HG03457 (cell line): Measurements from ENCODE around the gene TTC28.

Source experiments
- ATAC-seq: cut with Tn5 transposase; IDR thresholded peaks from one replicate; pipeline ENCODE4 v1.9.1; 2021; ENCODE audit warnings: moderate number of reproducible peaks; ENCODE audit not compliant: unreplicated experiment

Gene TTC28

DNA sequence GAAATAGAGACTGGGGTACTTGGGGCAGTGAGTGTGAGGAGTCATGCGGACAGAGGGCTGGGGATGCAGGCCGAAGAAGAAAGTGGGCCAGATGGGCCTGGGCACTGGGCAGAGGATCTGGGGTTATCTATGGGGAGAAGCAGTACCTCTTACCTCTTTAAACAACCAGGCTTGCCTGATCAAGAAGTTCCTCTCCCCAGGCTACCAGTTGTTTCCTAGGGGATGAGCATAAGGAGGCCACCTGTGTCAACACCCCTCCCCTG is 662.2 kb downstream of the TTC28 start:
- no peak for ATAC-seq

GRCh38 chr22:28016781-28017557 is 662.7 kb downstream of the TTC28 start:
- ATAC-seq: no peak

- no peak for ATAC-seq
Measured at GRCh38 chr22:28015676-28016601, 663.7 kb downstream of the TTC28 start.

DNA sequence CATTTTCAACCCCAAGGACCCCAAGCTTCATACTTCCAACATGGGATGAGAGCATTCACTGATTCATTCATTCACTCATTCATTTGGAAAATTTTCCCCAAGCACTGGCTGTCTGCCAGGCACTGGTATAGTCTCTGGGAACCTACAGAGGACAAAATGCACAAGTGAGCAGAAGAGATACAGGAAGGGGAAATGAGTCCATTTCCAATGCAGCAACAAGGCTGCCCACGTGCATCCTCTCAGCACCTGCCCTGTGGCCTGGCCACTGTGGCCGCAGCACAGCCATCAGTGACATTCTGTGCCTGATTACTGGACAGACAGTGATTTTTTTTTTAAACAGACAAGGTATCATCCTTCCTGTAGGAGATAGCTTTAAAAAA is 664.6 kb downstream of the TTC28 start:
- no peak for ATAC-seq

GRCh38 chr22:28014211-28015045 is 665.2 kb downstream of the TTC28 start:
- no peak for ATAC-seq

- ATAC-seq: no peak
Measured at GRCh38 chr22:28013611-28014010, 666.0 kb downstream of the TTC28 start.

GRCh38 chr22:28012832-28013460 is 666.7 kb downstream of the TTC28 start:
- no peak for ATAC-seq

DNA sequence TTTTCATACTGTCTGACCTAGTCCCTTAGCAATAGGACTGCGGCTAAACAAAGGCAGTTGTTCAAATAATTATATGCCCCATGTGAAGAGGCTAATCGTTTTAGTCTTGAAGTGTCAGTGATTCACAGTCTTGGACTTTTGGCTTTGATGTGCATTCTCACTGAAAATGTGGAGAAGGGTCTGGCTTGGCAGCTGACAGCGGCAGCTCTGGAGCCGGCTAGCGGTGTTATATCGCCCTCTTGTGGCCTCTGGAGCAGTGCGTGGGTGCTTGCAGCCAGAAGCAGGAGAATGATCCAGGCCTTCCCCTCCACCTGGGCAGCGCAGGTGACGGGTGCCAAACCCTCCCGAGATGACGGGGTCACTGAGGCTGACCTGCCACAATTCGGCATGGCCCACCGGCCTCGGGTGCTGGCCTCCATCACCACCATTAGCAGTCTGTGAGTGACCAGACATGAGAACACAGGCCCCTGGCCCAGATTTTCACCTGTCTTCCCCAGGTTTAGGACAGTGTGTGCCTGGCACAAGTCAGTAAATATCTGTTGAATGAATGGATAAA is 670.3 kb downstream of the TTC28 start:
- no peak for ATAC-seq

- no peak for ATAC-seq
Measured at GRCh38 chr22:28008649-28009048, 671.0 kb downstream of the TTC28 start.

DNA sequence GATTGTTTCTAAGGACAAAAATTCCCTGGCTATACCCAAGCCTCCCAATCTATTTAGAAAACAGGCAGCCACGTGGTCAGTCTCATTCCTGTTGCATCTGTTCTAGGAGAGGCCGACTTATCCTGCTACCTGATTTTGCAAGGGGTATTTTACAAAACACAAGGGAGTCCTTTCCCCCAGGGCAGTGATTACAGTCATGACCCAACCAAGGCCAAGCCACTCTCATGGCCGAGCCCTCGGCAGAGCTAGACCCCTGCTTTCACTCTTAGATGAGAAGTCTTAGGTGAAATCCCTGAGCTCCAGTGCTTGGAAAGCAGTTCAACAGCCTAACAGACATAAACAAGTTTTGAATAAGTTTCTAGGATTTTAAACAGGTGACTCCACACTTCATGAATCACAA is 671.6 kb downstream of the TTC28 start:
- no peak for ATAC-seq

DNA sequence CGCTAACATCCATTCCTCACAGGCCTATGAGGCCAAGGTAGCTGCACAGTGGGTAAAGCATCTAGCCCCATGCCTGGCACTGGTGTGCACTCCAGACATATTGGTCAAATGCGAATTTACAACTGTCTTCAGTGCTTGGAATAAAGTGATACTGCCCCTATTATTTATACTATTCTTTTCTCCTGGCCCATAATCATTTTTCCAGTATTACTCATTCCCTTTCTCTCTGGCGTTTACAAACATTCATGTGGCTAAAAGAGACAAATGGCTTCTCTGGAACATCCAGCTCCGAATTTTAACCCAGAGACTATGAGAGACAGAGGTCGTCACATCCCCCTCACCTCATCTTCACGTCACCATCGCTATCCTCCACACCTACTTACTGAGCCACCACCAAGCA is 673.4 kb downstream of the TTC28 start:
- ATAC-seq: no peak

GRCh38 chr22:28005513-28005912 is 674.1 kb downstream of the TTC28 start:
- no peak for ATAC-seq

DNA sequence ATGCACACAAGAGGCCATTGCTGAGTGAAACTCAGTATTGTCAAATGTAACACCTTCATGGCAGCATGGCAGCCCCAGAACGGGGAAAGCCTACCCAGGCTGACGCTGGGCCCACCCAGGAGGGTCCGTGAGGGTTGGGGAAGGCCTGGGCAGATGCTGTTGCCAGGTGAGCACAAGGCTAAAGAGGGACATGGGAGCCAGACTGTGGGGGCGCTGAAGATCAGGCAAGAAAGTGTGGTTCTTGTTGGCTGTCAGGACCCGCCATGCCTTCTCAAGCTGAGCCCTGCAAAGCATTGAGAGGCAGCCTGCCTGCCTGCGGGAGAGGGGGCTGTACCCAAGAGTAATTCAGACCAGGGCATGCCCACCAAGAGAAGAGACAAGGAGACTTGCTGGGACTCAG is 675.6 kb downstream of the TTC28 start:
- ATAC-seq: no peak

DNA sequence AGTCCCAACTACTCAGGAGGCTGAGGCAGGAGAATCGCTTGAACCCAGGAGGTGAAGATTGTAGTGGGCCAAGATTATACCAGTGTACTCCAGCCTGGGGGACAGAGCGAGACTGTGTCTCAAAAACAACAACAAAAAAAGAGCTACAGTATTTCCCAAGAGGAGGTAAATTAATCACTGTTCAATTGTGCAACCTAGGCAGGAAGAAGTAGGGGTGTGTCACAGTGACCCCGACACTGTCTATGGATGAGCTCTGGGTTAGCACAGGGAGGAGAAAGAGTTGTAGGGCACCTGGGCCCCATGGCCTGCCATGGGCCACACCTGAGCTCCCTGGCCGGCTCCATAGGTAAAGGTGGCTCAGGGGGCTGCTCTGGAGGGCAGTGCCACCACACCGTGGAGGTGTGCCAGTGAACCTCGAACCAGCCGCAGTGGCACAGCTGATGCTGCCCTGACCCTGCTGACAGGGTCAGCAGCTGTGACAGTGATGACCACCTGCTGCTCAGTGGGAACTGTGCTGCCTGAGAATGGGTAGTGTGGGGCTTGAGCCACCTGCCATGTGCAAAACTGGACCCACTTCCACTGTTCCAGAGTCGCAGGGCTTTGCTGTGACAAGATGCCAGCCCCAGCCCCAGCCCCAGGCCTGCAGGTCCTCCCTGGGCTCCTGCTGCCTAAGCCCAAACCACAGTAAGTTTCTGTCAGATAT is 676.6 kb downstream of the TTC28 start:
- ATAC-seq: no peak

DNA sequence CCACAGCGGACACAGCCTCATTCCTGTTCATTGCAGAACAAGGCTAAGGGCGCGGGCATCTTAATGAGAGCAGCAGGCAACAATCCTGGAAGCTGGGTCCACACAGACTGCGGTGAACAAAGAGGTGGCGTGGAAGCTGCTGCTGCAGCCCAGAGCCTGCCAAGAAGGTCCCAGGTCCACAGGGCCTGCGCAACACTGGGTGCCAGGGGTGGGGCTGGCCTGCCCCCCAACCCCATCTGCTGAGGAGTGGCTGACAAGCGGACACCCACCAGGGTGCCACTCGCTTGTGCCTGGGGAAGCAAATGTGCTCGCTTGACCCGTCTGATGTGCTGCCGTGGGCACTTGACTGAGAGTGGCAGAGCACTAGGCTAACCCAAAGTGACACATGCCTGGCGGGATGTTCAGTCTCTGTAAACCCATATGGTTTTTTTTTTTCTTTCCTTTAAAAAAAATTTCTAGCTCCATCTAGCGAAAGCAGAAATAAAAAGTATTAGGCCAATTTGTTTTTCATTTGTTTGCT is 677.4 kb downstream of the TTC28 start:
- ATAC-seq: no peak

- no peak for ATAC-seq
Measured at GRCh38 chr22:28001171-28001835, 678.3 kb downstream of the TTC28 start.

- no peak for ATAC-seq
Measured at GRCh38 chr22:28000361-28000760, 679.3 kb downstream of the TTC28 start.

DNA sequence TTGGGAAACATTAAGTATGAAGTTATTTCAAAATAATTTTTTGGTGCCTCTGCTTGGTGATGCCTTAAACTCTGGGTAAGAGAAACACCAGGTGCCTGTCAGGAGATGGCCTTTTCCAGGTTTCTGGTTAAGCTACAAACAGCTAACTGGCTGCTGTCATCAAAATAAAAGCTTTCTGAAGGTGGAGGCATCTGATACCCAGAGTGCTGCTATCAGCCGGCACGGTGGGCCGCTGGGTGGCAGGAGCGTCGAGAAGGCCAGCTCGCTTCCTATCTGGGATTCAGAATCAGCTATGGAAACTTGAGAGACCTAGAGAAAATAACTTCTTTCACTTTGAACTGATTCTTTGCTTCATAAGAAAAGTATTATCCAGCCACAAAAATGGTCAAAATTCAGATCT is 679.8 kb downstream of the TTC28 start:
- ATAC-seq: no peak
